ENCODE data around the gene TFAP2A. TPM values are rescaled to one million over a fixed set of nuclear protein-coding genes. Genes with fewer than 3 reads are reported as not detected.
A peak's percentile ranks its signal among the peaks of the same experiment; 100 is the strongest.

The TFAP2A gene
- polyA plus RNA-seq, 2 of the 4 experiments (the other 2 are of a cell fraction) = 13.1 to 26.9 TPM

GRCh38 chr6:10384610-10385523 lies 30.0 kb downstream of the TFAP2A start:
- no peak overlapping the region for H3K4me3 ChIP-seq
- no peak for FAIRE-seq

DNA sequence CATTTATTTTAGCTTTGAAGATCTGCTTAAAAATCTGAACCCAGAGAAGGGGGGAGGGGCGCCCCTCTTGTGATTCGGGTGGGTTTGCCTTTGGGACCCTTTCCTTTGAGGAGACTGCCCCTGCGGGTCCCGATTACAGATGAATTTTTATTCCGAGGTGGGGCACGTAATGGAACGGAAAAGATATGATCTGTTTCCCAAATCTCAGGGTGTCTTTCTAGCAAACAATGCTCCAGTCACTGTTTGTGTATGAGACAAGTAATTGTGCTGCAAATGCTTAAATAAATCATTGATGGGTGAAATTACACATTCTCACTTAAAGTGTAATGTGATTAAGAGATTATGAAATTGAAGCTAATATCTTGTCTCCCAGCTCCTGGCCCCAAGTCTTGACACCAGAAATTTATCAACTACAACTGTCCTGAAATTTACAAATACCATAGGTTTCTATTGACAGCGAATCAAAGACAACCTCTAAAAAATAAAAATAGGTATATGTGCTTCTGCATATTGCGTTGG lies 30.7 kb downstream of the TFAP2A start:
- H3K4me2 ChIP-seq = peak overlapping the region; percentile 86
- H3K27ac ChIP-seq = peak overlapping the region; percentile 84 to 87
- 65% methylated on average over 9 of the region's 9 CpGs for WGBS (ENCODE audit: missing lambda C conversion rate)
- ChIA-PET POLR2A (no interaction called here), CTCF (interaction anchor here (1.3 to 1.5 kb wide), 3 partner anchors 10 to 1401 kb away, joined by 3 to 5 read pairs (median 4); no protein-coding TSS in a partner anchor)
- H3K9me3 ChIP-seq = no peaks in the 10 kb centered on the region
- FAIRE-seq = no peak
- H3K4me3 ChIP-seq = peak overlapping the region; percentile 50
- ATAC-seq = no peak
- no peak for DNase-seq (ENCODE audit: low read depth in 1 of 2, low spot score in 1 of 2)
- H3K4me1 ChIP-seq = peaks cover 17% of the 10 kb centered on the region; the same call in 2 of the 3 replicates
- TF ChIP-seq RFX5 (IDR thresholded peaks at IDR 0.05) (no peak), E2F6 (IDR thresholded peaks at IDR 0.05; ENCODE audit: borderline replicate concordance, low read depth) (no peak), HOXA7 (CRISPR knock-in tag; IDR thresholded peaks at IDR 0.05) (no peak), EHF (CRISPR knock-in tag; IDR thresholded peaks at IDR 0.05) (no peak), BHLHE40 (IDR thresholded peaks at IDR 0.05; ENCODE audit: low read depth, low read length) (no peak), ELK1 (IDR thresholded peaks at IDR 0.05; ENCODE audit: low read depth, low read length) (no peak), RAD21 (conservative IDR thresholded peaks at IDR 0.05 in 1 of 2, IDR thresholded peaks at IDR 0.05 in 1 of 2) (no peak), PHF8 (IDR thresholded peaks at IDR 0.05; ENCODE audit: borderline replicate concordance, low read depth) (no peak), HMGXB4 (CRISPR knock-in tag; IDR thresholded peaks at IDR 0.05; ENCODE audit: borderline replicate concordance) (no peak), ESRRA (IDR thresholded peaks at IDR 0.05; ENCODE audit: borderline replicate concordance, low read length) (no peak), CEBPB (IDR thresholded peaks at IDR 0.05) (no peak), RCOR1 (IDR thresholded peaks at IDR 0.05; ENCODE audit: low read depth, low read length) (no peak), JUNB (IDR thresholded peaks at IDR 0.05) (no peak)
- TF ChIP-seq, protein P1, sequence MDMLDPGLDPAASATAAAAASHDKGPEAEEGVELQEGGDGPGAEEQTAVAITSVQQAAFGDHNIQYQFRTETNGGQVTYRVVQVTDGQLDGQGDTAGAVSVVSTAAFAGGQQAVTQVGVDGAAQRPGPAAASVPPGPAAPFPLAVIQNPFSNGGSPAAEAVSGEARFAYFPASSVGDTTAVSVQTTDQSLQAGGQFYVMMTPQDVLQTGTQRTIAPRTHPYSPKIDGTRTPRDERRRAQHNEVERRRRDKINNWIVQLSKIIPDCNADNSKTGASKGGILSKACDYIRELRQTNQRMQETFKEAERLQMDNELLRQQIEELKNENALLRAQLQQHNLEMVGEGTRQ (IDR thresholded peaks at IDR 0.05) = no peak
- TF ChIP-seq, protein P2, sequence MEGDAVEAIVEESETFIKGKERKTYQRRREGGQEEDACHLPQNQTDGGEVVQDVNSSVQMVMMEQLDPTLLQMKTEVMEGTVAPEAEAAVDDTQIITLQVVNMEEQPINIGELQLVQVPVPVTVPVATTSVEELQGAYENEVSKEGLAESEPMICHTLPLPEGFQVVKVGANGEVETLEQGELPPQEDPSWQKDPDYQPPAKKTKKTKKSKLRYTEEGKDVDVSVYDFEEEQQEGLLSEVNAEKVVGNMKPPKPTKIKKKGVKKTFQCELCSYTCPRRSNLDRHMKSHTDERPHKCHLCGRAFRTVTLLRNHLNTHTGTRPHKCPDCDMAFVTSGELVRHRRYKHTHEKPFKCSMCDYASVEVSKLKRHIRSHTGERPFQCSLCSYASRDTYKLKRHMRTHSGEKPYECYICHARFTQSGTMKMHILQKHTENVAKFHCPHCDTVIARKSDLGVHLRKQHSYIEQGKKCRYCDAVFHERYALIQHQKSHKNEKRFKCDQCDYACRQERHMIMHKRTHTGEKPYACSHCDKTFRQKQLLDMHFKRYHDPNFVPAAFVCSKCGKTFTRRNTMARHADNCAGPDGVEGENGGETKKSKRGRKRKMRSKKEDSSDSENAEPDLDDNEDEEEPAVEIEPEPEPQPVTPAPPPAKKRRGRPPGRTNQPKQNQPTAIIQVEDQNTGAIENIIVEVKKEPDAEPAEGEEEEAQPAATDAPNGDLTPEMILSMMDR (IDR thresholded peaks at IDR 0.05) = no peak

More at GRCh38 chr6:10384610-10385523, 30.0 kb downstream of the TFAP2A start:
- POLR2A ChIA-PET = no interaction called here
- ATAC-seq = no peak
- TF ChIP-seq RNF2 (IDR thresholded peaks at IDR 0.05; ENCODE audit: borderline replicate concordance, low read depth) (no peak), SREBF2 (IDR thresholded peaks at IDR 0.05) (no peak), ELK1 (IDR thresholded peaks at IDR 0.05; ENCODE audit: low read depth, low read length) (no peak), NFE2L2 (conservative IDR thresholded peaks at IDR 0.05; ENCODE audit: low read length) (no peak), NR3C1 (IDR thresholded peaks at IDR 0.05) (no peak)
- TF ChIP-seq, protein P3, sequence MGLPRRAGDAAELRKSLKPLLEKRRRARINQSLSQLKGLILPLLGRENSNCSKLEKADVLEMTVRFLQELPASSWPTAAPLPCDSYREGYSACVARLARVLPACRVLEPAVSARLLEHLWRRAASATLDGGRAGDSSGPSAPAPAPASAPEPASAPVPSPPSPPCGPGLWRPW (IDR thresholded peaks at IDR 0.05) = no peak
- TF ChIP-seq, protein P4, sequence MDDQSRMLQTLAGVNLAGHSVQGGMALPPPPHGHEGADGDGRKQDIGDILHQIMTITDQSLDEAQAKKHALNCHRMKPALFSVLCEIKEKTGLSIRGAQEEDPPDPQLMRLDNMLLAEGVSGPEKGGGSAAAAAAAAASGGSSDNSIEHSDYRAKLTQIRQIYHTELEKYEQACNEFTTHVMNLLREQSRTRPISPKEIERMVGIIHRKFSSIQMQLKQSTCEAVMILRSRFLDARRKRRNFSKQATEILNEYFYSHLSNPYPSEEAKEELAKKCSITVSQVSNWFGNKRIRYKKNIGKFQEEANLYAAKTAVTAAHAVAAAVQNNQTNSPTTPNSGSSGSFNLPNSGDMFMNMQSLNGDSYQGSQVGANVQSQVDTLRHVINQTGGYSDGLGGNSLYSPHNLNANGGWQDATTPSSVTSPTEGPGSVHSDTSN (IDR thresholded peaks at IDR 0.05) = no peak
- TF ChIP-seq, protein P5, sequence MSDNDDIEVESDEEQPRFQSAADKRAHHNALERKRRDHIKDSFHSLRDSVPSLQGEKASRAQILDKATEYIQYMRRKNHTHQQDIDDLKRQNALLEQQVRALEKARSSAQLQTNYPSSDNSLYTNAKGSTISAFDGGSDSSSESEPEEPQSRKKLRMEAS (IDR thresholded peaks at IDR 0.05) = no peak
- WGBS (ENCODE audit: missing lambda C conversion rate) = 97% methylated on average over 49 of the region's 64 CpGs
- no peak for DNase-seq (ENCODE audit: low read depth in 1 of 2, low spot score in 1 of 2)
- peaks cover 17% of the 10 kb centered on the region; the same call in 2 of the 3 replicates for H3K4me1 ChIP-seq
- CTCF ChIA-PET = interaction anchor here (0.9 to 1.5 kb wide), 4 partner anchors 10 to 1401 kb away, joined by 3 to 5 read pairs (median 4); partner anchors contain the start of gene TFAP2A
- no peaks in the 10 kb centered on the region for H3K9me3 ChIP-seq
- H3K4me2 ChIP-seq = peak overlapping the region; percentile 86; the same call in 1 of the 3 replicates
- H3K27ac ChIP-seq = no peak overlapping the region
